Activated CD8-positive, alpha-beta memory T cell treated with anti-CD3 and anti-CD28 coated beads for 4 hours (primary cell): ENCODE data around the gene SH3BP4.
"Not testable (repeated sequence)": the region's sequence is repeated elsewhere in the genome, so short reads cannot be mapped to it uniquely, and the experiment has no call there.

Experiments
- DNase-seq, 2 donors: peaks; one replicate each; pipeline ENCODE4 v3.0.0-alpha.2; 2020; ENCODE audit warnings: low read depth in 2 of 2

SH3BP4 gene

DNA sequence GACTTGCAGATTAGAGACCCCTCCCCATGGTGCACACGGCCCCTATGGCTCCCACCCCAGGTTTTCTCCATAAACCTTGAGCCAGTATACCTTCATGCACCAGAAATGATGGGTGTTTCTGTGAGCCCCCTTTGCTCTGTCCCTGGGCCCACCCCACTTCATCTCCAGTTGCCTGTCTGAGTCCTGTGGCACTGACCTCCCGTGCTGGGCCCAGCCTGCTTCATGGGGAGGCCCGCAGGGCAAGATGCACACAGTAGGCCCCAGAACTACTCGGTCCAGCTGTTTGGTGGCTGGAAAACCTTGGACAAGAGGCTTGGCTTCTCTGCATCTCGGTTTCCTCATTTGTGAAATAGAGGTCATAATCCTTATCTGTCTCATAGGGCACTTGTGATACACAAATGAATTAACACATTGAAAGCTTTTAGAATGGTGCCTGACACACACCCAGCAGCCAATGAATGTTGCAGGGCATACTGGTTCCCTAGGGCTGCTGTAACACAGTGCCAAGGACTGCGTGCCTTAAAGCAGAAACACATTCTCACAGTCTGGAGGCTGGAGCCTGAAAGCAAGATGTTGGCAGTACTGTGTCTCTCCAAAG is 58.4 kb downstream of the SH3BP4 start:
- DNase-seq = no peak

GRCh38 chr2:235011607-235011928 is 59.8 kb downstream of the SH3BP4 start:
- no peak for DNase-seq

GRCh38 chr2:235011929-235012631 is 60.3 kb downstream of the SH3BP4 start:
- DNase-seq = no peak

DNA sequence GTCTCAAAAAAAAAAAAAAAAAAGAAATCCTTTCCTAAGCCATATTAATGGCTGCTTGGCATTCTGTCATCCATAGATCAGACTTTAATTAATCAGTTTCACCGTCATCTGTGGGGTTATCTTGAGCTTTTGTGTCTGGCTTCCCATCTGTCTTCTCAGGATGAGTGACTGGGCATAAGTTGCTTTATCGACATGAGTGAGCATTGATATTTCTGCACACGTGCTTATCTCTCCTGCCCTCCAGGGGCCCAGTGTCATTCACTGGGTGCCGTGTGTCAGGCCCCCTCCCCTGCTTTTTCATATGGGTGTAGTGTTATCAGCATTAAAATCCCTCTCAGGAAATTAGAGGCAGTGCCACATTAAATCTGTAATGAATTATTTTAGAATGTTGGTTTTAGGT is 65.6 kb downstream of the SH3BP4 start:
- no peak for DNase-seq

- no peak for DNase-seq
Measured at GRCh38 chr2:235018838-235019237, 67.0 kb downstream of the SH3BP4 start.

- DNase-seq = not testable (repeated sequence)
Measured at GRCh38 chr2:235020141-235020540, 68.3 kb downstream of the SH3BP4 start.

DNA sequence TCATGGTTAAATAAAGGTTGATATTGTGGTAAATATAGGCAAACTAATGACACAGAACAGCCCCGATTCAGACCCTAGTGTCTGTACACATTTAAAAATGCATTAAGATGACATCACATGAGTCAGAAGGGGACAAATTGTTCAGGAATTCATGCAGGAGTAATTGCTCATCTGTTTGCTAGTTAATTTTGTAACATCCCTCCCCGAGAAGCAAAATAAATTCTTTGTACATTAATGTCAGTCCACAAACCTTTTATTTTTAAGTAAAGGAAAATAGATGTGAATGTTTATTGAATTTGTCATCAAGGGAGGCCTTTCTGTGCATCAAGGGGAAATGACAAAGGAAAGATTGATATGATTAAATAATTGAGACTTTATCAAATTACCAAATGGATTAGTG is 69.9 kb downstream of the SH3BP4 start:
- no peak for DNase-seq

DNA sequence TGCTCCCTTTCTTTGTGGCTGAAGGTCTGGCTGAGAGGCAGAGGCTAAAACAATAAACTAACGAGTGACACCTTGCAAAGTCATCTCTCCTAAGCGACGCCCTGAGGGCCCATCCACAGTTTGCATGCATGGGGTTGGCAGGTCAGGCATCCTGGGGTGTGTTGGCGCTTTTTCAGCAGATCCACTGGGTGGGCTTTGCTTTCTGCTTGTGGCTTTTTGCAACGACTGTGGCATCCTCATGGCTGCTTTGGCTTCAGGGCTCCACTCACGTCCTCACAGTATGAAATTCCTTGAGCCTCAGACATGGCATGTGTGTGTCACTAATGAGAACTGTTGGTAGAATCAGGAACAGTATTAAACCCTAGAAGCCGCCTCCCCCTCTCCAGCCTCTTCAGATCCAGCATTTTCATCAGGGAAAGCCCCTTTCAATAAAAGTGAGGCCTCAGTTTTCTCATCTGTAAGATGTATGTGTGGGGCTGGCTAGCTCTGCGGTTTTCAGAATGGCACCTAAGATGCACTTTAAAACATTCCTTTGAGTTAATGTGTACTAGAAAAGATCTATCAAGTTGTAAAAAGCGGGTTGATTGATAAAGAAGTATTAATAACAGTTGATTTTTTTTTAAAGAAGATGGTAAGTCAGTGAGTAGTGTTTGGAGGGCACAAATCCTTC is 72.5 kb downstream of the SH3BP4 start:
- no peak for DNase-seq

GRCh38 chr2:235024931-235025773 is 73.3 kb downstream of the SH3BP4 start:
- no peak for DNase-seq

GRCh38 chr2:235025800-235026536 is 74.2 kb downstream of the SH3BP4 start:
- no peak for DNase-seq

DNA sequence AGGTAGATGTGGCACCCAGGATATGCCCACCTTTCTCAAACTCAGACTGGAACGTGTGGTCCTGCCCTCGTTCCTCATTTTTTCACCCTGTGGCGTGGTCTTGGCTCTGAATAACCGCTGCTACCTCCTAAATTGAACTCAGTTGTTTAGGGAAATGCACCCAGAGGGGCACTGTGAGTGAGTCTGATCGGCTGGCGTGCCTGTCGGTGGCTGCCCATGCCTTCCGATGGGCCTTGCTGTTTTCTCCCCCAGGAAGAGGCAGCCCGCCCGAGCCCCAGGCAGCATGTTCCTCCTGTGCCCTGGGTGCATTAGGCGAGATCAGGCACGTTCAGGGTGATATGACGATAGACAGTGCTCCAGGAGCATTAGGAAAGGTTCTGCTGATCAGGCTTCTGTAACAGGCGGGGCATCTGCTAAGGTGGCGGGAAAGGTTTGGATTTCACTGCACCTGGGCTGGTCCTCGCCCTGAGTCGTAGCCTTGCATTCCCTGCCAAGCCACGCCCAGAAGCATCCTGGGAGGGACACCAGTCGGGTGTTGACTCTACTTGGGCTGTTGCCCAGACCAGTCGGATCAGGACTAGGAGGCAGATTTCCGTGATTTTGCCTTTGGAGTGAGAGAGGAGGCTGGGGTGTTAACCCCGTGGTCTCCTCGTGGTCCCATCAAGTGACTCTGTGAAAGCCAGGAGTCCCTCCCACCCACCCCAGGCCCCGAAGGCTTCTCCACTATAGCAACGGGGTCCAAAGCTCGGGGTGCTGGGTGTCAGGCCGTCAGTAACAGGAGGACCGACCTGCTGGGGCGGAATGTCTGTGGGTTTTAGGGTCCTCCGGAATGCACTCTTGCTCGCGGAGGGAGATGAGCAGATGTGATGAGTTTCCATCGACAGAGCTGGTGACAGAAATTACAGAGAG is 75.1 kb downstream of the SH3BP4 start:
- no peak for DNase-seq

GRCh38 chr2:235027558-235028214 is 75.9 kb downstream of the SH3BP4 start:
- no peak for DNase-seq

DNA sequence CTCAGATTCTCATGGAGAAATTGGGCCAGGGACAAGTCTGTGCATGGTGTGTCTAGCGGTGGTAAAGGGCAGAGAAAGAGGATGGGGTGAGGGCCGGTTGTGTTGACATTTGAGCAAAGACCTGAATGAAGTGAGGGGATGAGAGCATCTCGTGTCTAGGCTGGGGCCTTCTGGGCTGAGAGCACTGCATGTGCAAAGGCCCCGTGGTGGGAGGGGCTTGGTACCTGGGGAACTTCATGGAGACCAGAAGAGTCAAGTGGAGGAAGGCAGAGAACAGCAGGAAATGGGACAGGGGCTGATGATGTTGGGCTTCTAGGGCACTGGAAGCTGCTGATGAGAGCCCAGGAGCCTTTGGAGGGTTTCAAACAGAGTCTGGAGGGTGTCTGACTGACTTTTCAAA is 76.8 kb downstream of the SH3BP4 start:
- DNase-seq = no peak

- DNase-seq = no peak
Measured at GRCh38 chr2:235029054-235029453, 77.2 kb downstream of the SH3BP4 start.

DNA sequence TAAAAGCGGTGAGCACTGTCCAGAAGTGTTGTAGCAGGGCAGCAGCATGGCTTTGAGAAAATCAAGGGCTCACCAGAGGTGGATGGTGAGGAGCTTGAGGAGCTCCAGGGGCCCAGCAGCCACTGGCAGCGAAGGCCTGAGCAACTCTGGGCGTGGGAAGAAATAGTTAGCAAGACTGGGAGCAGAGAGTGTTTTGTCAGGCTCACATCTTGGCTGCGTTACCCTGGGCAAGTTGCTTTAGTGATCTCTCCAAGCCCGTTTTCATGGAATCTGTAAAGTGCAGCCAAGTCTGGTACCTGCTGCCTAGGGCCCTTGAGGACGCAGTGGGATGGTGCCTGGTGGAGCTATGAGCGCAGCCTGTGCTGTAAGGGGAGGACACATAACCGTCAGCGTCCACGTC is 78.3 kb downstream of the SH3BP4 start:
- DNase-seq = no peak

- no peak for DNase-seq
Measured at GRCh38 chr2:235030936-235031335, 79.1 kb downstream of the SH3BP4 start.

DNA sequence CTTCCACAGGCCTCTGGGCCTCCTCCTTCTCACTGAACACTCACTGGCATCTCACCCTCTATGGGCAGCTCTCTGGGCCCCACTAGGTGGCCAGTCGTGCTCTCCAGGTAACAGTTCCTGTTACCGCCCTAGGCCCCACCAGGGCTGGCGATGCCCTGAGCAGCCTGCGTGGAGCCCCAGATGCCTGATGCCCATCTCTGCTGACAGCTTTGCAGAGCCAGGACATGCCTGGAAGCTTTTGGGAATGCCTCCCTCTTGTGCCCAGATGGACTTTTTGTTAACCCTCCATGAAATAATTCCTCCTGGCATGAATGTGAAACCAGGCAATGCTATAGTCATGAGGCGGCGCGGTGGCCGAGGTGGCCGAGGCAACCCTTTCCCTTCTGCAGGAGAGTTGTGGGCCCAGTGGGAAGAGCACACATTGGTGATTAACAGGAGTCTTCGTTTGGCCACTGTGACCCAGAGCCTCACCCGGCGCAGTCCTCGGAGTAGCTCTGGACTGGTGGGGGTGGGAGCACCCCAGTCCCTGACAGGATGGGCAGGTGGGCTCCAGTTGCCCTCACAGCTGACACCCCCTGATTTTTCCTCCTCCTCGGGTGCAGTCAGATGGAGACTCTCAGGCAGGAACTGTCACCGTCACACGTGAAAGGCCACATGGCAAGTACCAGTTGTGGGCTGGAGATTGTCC is 80.0 kb downstream of the SH3BP4 start:
- no peak for DNase-seq

DNA sequence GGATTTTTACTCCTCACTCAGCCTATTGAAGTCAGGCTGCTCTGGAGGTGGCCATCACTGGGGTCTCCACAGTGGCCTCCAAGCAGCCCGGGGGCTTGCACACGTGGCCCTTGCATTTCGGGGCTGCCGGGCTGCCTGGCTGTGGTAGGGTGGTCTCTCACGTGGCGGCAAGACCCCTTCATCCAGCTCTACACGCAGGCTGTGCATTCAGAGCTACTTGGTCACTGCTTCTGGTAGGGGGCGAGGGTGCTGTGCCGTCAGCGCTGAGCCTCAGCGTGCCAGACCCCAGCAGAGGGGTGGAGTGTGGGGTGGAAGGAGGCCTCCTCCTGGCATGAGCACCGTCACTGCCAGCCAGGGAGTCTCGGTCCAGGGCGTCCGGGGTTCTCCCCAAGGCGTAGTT is 80.6 kb downstream of the SH3BP4 start:
- DNase-seq = no peak

DNA sequence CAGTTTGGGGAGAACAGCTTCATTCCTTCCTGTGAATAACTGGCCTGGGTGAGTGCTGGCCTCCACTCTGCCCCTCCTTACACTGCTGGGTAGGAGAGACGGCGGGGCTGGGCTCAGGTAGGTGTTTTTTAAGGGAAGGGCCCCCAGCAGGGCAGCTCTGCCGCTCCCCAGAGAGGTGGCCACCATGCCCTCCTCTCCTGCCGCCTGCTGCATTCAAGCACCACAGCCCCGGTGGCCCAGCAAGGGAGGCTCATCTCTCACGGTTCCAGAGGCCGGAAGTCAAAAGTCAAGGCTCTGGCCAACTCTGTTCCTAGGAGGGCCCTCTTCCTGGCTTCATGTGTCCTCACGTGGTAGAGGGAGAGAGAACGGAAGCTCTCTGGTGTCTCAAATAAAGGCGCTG is 81.1 kb downstream of the SH3BP4 start:
- DNase-seq = no peak
